Adrenal gland (tissue), 12 donors: ENCODE results near the gene TMEM109. TPM values are rescaled to one million over a fixed set of nuclear protein-coding genes. Genes with fewer than 3 reads are reported as not detected.

Experiments
- DNase-seq, 7 donors: peaks; one replicate each; pipeline ENCODE4 v3.0.0-alpha.2; 2019 to 2020
- H3K27ac ChIP-seq, 5 donors: fragments of 200-600 bp; sonication (generic) in 4 of 5; 1 replicate in 3 of 5; 2 replicates in 2 of 5; pipeline versions ENCODE4 v1.5.1 to v1.8.0; 2016 to 2020; ENCODE audit warnings: mild to moderate bottlenecking in 1 of 5
- H3K27me3 ChIP-seq: fragments of 200-600 bp; 2 replicates; pipeline ENCODE4 v1.8.0; 2021
- H3K36me3 ChIP-seq, 2 donors: fragments of 200-600 bp; replicated peaks in 1 of 2; 1 replicate in 1 of 2; 2 replicates in 1 of 2; pipeline versions ENCODE4 v1.5.1 to v1.8.0; 2018 to 2022
- H3K4me1 ChIP-seq, 2 donors: fragments of 200-600 bp; replicated peaks in 1 of 2; 1 replicate in 1 of 2; 2 replicates in 1 of 2; pipeline versions ENCODE4 v1.5.1 to v1.8.0; 2018 to 2021
- H3K4me3 ChIP-seq, 4 donors: fragments of 200-600 bp; sonication (generic) in 3 of 4; one replicate each; pipeline ENCODE4 v1.5.1; 2016 to 2018
- H3K9me3 ChIP-seq, 3 donors: fragments of 200-600 bp; sonication (generic) in 1 of 3; replicated peaks in 1 of 3; 1 replicate in 2 of 3; 2 replicates in 1 of 3; pipeline versions ENCODE4 v1.5.1 to v1.8.0; 2016 to 2021
- POLR2A ChIP-seq, 2 donors: fragments of 450-650 bp; IDR thresholded peaks; one replicate each; pipeline ENCODE4 v1.6.1; 2017; ENCODE audit warnings: antibody characterized with exemption in 2 of 2, mild to moderate bottlenecking in 2 of 2, moderate library complexity in 1 of 2
- WGBS, 4 donors: extraction: QIAGEN DNeasy Blood & Tissue Kit in 2 of 4; methylation state at CpG; one replicate each; pipeline versions ENCODE4 v1.1.5 to v1.1.7; 2013 to 2017; 5-methylcytosine and 5-hydroxymethylcytosine counted together
- intact Hi-C, 2 donors: fragments of 100-400 bp; cut with DNase I; formaldehyde crosslinking; loops; one replicate each; pipeline versions ENCODE4 v1.14.1 to v1.15.0; 2022 to 2023
- polyA plus RNA-seq, 3 donors: library from polyadenylated mRNA; stranded (reverse); fragments of 200-250 nt in 2 of 3; fragments of 350-450 nt in 1 of 3; fragmentation: Illumina TruSeq in 1 of 3; extraction: RNeasy Lipid Tissue Mini Kit (QIAGEN cat#74804) in 1 of 3; gene quantifications; one replicate each; pipeline ENCODE4 v1.2.3, GENCODE V29; 2013 to 2014
- total RNA-seq, 9 donors: library from RNA; depleted of rRNA in 4 of 9; stranded (reverse); fragments of >200 nt in 4 of 9; fragments of 120-200 nt in 1 of 9; fragmentation: NEBNext Ultra II Directional in 1 of 9; extraction: Animal tissue kit (Norgen Biotek cat#: 25700) in 1 of 9; gene quantifications; one replicate each; pipeline versions ENCODE4 v1.1.0 to v1.2.4, GENCODE V29; 2013 to 2023
- TF ChIP-seq, protein P1 (sequence below), 6 experiments: fragments of 450-650 bp in 4 of 6; fragments of 200-600 bp in 2 of 6; sonication (generic) in 1 of 6; IDR thresholded peaks; 1 replicate in 5 of 6; 2 replicates in 1 of 6; pipeline versions ENCODE4 v1.5.1 to v1.8.0; 2016 to 2021; ENCODE audit warnings: antibody characterized with exemption in 6 of 6, mild to moderate bottlenecking in 2 of 6, moderate library complexity in 1 of 6
- donor health status: healthy with polysubstance abuse.
- donor health status: Bipolar disorder and iron deficiency.
- donor health status: DM: yes; HTN: yes; CAD: no.
- donor health status: DM: no; HTN: no; CAD: no.
- donor health status: DM: no; HTN: no; CAD: no.
- donor health status: DM: yes; HTN: yes; CAD: no.

Gene TMEM109
- total and polyA plus RNA-seq, 12 donors = 29.3 to 115 (median 84.8) TPM

- no peaks in the 10 kb centered on the region for H3K9me3 ChIP-seq
- WGBS, 4 donors = 87 to 96% (median 93%) methylated on average over 4 to 7 of the region's 7 CpGs
- DNase-seq = peak in 2 of 7 donors; percentile 5 to 28
- H3K27ac ChIP-seq = no peak overlapping the region
- intact Hi-C loops = no loop called here
- no peak overlapping the region for H3K4me3 ChIP-seq
- peaks cover 0 to 22% of the 10 kb centered on the region in 2 donors for H3K4me1 ChIP-seq
- H3K27me3 ChIP-seq = no peaks in the 10 kb centered on the region
- TF ChIP-seq, protein P1, sequence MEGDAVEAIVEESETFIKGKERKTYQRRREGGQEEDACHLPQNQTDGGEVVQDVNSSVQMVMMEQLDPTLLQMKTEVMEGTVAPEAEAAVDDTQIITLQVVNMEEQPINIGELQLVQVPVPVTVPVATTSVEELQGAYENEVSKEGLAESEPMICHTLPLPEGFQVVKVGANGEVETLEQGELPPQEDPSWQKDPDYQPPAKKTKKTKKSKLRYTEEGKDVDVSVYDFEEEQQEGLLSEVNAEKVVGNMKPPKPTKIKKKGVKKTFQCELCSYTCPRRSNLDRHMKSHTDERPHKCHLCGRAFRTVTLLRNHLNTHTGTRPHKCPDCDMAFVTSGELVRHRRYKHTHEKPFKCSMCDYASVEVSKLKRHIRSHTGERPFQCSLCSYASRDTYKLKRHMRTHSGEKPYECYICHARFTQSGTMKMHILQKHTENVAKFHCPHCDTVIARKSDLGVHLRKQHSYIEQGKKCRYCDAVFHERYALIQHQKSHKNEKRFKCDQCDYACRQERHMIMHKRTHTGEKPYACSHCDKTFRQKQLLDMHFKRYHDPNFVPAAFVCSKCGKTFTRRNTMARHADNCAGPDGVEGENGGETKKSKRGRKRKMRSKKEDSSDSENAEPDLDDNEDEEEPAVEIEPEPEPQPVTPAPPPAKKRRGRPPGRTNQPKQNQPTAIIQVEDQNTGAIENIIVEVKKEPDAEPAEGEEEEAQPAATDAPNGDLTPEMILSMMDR (IDR thresholded peaks at IDR 0.05) = no peak
- no peak for TF ChIP-seq POLR2A (IDR thresholded peaks at IDR 0.05)
- H3K36me3 ChIP-seq = no peaks in the 10 kb centered on the region
Measured at GRCh38 chr11:60869451-60869825, 44.5 kb upstream of the TMEM109 start.

- peaks cover 0 to 22% of the 10 kb centered on the region in 2 donors for H3K4me1 ChIP-seq
- WGBS, 4 donors = 70 to 96% (median 77%) methylated on average over 2 to 3 of the region's 3 CpGs
Measured at GRCh38 chr11:60870276-60870675, 43.7 kb upstream of the TMEM109 start.

GRCh38 chr11:60870733-60871377 is 43.1 kb upstream of the TMEM109 start:
- no peak overlapping the region for H3K27ac ChIP-seq
- TF ChIP-seq, protein P1 (IDR thresholded peaks at IDR 0.05) = no peak
- TF ChIP-seq POLR2A (IDR thresholded peaks at IDR 0.05) = no peak
- H3K9me3 ChIP-seq = no peaks in the 10 kb centered on the region
- DNase-seq = no peak
- intact Hi-C loops = no loop called here
- WGBS, 4 donors = 81 to 86% (median 83%) methylated on average over 9 to 13 of the region's 13 CpGs
- no peaks in the 10 kb centered on the region for H3K27me3 ChIP-seq
- no peaks in the 10 kb centered on the region for H3K36me3 ChIP-seq
- H3K4me1 ChIP-seq = peaks cover 0 to 22% of the 10 kb centered on the region in 2 donors
- H3K4me3 ChIP-seq = no peak overlapping the region

More at GRCh38 chr11:60870276-60870675, 43.7 kb upstream of the TMEM109 start:
- Histone ChIP-seq H3K27me3 (no peaks in the 10 kb centered on the region), H3K36me3 (no peaks in the 10 kb centered on the region), H3K4me3 (no peak overlapping the region), H3K27ac (no peak overlapping the region), H3K9me3 (no peaks in the 10 kb centered on the region)
- TF ChIP-seq, protein P1 (IDR thresholded peaks at IDR 0.05) = no peak
- no peak for TF ChIP-seq POLR2A (IDR thresholded peaks at IDR 0.05)
- peak in 1 of 7 donors; percentile 48 for DNase-seq
- intact Hi-C loops = no loop called here

DNA sequence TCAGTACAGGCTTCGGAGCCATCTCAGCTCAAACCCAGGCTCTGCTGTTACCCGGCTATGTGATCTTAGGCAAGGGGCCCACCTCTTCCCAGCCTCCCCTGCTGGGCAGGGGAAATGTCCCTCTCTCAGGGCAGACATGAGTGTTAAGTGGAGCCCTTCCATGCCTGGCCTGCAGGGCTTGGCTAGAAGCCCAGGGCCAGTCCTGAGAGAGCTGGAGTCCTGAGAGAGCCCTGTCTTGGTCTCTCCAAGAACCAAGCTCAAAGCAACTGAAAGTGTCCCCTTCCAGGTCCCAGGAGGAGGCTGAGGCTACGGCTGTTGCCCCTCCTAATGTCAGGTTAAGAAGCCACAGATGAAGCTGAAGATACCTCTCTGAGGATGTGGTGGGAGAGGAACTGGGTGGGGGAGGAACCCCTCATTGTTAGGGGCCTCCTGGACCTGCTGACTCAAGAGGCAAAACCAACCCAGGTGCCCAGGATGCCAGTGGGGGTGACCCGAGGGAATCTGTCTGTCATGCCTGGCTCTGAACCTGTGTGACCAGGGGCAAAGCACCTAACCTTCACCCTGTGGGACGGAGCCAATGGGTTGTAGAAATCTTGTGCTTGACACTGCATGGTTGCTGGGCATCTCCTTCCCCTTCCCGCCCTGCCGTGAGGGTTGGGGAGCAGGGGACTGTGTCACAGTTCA is 42.4 kb upstream of the TMEM109 start:
- no peak overlapping the region for H3K4me3 ChIP-seq
- intact Hi-C loops = no loop called here
- TF ChIP-seq, protein P1 (IDR thresholded peaks at IDR 0.05) = peak in 3 of 6 experiments; percentile 22 to 33 (median 32)
- TF ChIP-seq POLR2A (IDR thresholded peaks at IDR 0.05) = no peak
- peak overlapping the region in 2 of 5 donors; percentile 5 to 20 for H3K27ac ChIP-seq
- 83 to 85% (median 84%) methylated on average over 4 to 7 of the region's 7 CpGs for WGBS, 4 donors
- peaks cover 0 to 22% of the 10 kb centered on the region in 2 donors for H3K4me1 ChIP-seq
- no peaks in the 10 kb centered on the region for H3K27me3 ChIP-seq
- peak in 5 of 7 donors; percentile 41 to 60 (median 49) for DNase-seq
- no peaks in the 10 kb centered on the region for H3K9me3 ChIP-seq
- H3K36me3 ChIP-seq = no peaks in the 10 kb centered on the region
